AG08395 (cell line): ENCODE results near the gene NMS.

ENCODE experiments used
- DNase-seq: peaks from one replicate; pipeline ENCODE4 v3.0.0; 2012; ENCODE audit warnings: mixed read lengths, low spot score

NMS gene

GRCh38 chr2:100485396-100485795, 15.1 kb downstream of the NMS start:
- no peak for DNase-seq

- DNase-seq: no peak
Measured at GRCh38 chr2:100494712-100495111, 24.4 kb downstream of the NMS start.

- no peak for DNase-seq
Measured at GRCh38 chr2:100502782-100503181, 32.5 kb downstream of the NMS start.

- DNase-seq: no peak
Measured at GRCh38 chr2:100504542-100504941, 34.3 kb downstream of the NMS start.

GRCh38 chr2:100509066-100509465, 38.8 kb downstream of the NMS start:
- DNase-seq: no peak

GRCh38 chr2:100513650-100514049, 43.4 kb downstream of the NMS start:
- DNase-seq: no peak

GRCh38 chr2:100517556-100517955, 47.3 kb downstream of the NMS start:
- DNase-seq: no peak

- DNase-seq: no peak
Measured at GRCh38 chr2:100518801-100519200, 48.5 kb downstream of the NMS start.

GRCh38 chr2:100520224-100520623, 49.9 kb downstream of the NMS start:
- DNase-seq: no peak

- no peak for DNase-seq
Measured at GRCh38 chr2:100522430-100522829, 52.1 kb downstream of the NMS start.

- DNase-seq: no peak
Measured at GRCh38 chr2:100524331-100524730, 54.0 kb downstream of the NMS start.

- DNase-seq: no peak
Measured at GRCh38 chr2:100526868-100527267, 56.6 kb downstream of the NMS start.

GRCh38 chr2:100527440-100528015, 57.2 kb downstream of the NMS start:
- no peak for DNase-seq

GRCh38 chr2:100529176-100529575, 58.9 kb downstream of the NMS start:
- no peak for DNase-seq

GRCh38 chr2:100529900-100530299, 59.6 kb downstream of the NMS start:
- DNase-seq: no peak
